ENCODE data around the gene CXCL17.

Gene CXCL17

GRCh38 chr19:42423462-42424344 lies 19.0 kb downstream of the CXCL17 start:
- DNase-seq: peak; percentile 97

GRCh38 chr19:42422901-42423461 lies 19.8 kb downstream of the CXCL17 start:
- peak; percentile 32 for DNase-seq

GRCh38 chr19:42422092-42422900 lies 20.4 kb downstream of the CXCL17 start:
- peak; percentile 49 for DNase-seq

- DNase-seq: no peak
Measured at GRCh38 chr19:42421591-42422031, 21.1 kb downstream of the CXCL17 start.

- no peak for DNase-seq
Measured at GRCh38 chr19:42421101-42421500, 21.6 kb downstream of the CXCL17 start.

- DNase-seq: peak; percentile 88
Measured at GRCh38 chr19:42420055-42420544, 22.6 kb downstream of the CXCL17 start.

GRCh38 chr19:42419309-42419708 lies 23.4 kb downstream of the CXCL17 start:
- no peak for DNase-seq

- no peak for DNase-seq
Measured at GRCh38 chr19:42412661-42413076, 30.1 kb downstream of the CXCL17 start.

- DNase-seq: no peak
Measured at GRCh38 chr19:42412227-42412626, 30.5 kb downstream of the CXCL17 start.

GRCh38 chr19:42411581-42412178 lies 31.1 kb downstream of the CXCL17 start:
- DNase-seq: no peak

GRCh38 chr19:42410371-42410770 lies 32.4 kb downstream of the CXCL17 start:
- no peak for DNase-seq

- DNase-seq: no peak
Measured at GRCh38 chr19:42409477-42409876, 33.3 kb downstream of the CXCL17 start.

- DNase-seq: no peak
Measured at GRCh38 chr19:42407816-42408175, 35.0 kb downstream of the CXCL17 start.

- no peak for DNase-seq
Measured at GRCh38 chr19:42407085-42407815, 35.5 kb downstream of the CXCL17 start.

- no peak for DNase-seq
Measured at GRCh38 chr19:42406111-42406510, 36.6 kb downstream of the CXCL17 start.

- DNase-seq: no peak
Measured at GRCh38 chr19:42403586-42403985, 39.2 kb downstream of the CXCL17 start.

GRCh38 chr19:42402376-42403116 lies 40.2 kb downstream of the CXCL17 start:
- DNase-seq: no peak

- peak; percentile 90 for DNase-seq
Measured at GRCh38 chr19:42401365-42402303, 41.1 kb downstream of the CXCL17 start.

GRCh38 chr19:42400404-42400803 lies 42.3 kb downstream of the CXCL17 start:
- DNase-seq: no peak
